ENCODE data around the gene ADRA2C.

Gene ADRA2C

DNA sequence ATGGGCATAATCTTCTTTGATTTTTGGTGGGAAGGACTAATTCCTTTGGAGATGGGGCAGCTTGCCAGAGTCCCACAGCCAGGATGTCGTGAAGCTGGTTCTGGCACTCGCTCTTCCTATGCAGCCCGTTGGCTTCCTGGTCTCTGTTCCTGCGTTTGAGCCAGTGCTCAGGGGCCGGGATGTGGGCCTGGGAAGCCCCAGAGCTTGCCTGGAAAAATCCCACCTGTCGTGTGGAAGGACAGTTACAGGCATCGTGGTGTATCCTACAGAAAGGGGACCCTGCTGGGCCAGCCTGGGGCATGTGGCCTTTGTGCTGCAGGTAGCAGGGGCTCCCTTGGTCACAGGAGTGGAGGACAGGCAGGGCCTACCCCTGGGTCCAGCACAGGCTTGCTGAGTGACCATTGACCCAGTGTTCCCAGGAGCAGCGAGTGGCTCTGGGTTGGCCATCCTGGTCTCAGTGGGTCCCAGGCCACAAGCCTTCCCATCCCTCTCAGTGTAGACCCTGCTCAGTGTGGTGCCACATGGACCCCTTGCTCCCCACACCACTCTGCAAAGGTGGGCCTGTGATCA lies 50.2 kb downstream of the ADRA2C start:
- Histone ChIP-seq H3K9me3 (no peaks in the 10 kb centered on the region; the same call in 1 of the 2 replicates), H3K36me3 (no peaks in the 10 kb centered on the region), H3K4me1 (no peaks in the 10 kb centered on the region), H3K27me3 (no peaks in the 10 kb centered on the region), H3K4me3 (ENCODE audit: low read depth, low read length) (no peak overlapping the region)
- TF ChIP-seq, protein P1, sequence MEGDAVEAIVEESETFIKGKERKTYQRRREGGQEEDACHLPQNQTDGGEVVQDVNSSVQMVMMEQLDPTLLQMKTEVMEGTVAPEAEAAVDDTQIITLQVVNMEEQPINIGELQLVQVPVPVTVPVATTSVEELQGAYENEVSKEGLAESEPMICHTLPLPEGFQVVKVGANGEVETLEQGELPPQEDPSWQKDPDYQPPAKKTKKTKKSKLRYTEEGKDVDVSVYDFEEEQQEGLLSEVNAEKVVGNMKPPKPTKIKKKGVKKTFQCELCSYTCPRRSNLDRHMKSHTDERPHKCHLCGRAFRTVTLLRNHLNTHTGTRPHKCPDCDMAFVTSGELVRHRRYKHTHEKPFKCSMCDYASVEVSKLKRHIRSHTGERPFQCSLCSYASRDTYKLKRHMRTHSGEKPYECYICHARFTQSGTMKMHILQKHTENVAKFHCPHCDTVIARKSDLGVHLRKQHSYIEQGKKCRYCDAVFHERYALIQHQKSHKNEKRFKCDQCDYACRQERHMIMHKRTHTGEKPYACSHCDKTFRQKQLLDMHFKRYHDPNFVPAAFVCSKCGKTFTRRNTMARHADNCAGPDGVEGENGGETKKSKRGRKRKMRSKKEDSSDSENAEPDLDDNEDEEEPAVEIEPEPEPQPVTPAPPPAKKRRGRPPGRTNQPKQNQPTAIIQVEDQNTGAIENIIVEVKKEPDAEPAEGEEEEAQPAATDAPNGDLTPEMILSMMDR (IDR thresholded peaks at IDR 0.05; ENCODE audit: low read depth, low read length): no peak
- no peak for DNase-seq

GRCh38 chr4:3816983-3817960 lies 51.1 kb downstream of the ADRA2C start:
- no peaks in the 10 kb centered on the region for H3K4me1 ChIP-seq
- no peaks in the 10 kb centered on the region for H3K36me3 ChIP-seq
- H3K9me3 ChIP-seq: no peaks in the 10 kb centered on the region; the same call in 1 of the 2 replicates
- TF ChIP-seq, protein P1 (IDR thresholded peaks at IDR 0.05; ENCODE audit: low read depth, low read length): no peak
- DNase-seq: no peak
- H3K27me3 ChIP-seq: no peaks in the 10 kb centered on the region
- no peak overlapping the region for H3K4me3 ChIP-seq (ENCODE audit: low read depth, low read length)
